ENCODE data around the gene DVL2. TPM values are rescaled to one million over a fixed set of nuclear protein-coding genes. Genes with fewer than 3 reads are reported as not detected.

DVL2 gene
- total and polyA plus RNA-seq, 2 of the 13 experiments (the other 11 are each of a cell fraction or from before 2014, with no cell fraction given), result 5.7 to 38.2 TPM

- TF ChIP-seq ZNF10 (CRISPR knock-in tag; IDR thresholded peaks at IDR 0.05; ENCODE audit: borderline replicate concordance, low read depth) (0 out of 2 replicates have a peak, but pooled peaks have one; percentile 75), ZBTB7A (CRISPR knock-in tag; IDR thresholded peaks at IDR 0.05) (peak; percentile 67; the same call in 1 of the 2 replicates), ARID4A (CRISPR knock-in tag; IDR thresholded peaks at IDR 0.05; ENCODE audit: borderline replicate concordance) (peak; percentile 87), IKZF5 (CRISPR knock-in tag; IDR thresholded peaks at IDR 0.05) (peak; percentile 82), ZNF761 (CRISPR knock-in tag; conservative IDR thresholded peaks at IDR 0.05) (no peak; the same call in 1 of the 2 replicates), ZNF724P (CRISPR knock-in tag; IDR thresholded peaks at IDR 0.05; ENCODE audit: borderline replicate concordance) (no peak), ZNF160 (CRISPR knock-in tag; IDR thresholded peaks at IDR 0.05) (no peak), ZNF235 (CRISPR knock-in tag; IDR thresholded peaks at IDR 0.05; ENCODE audit: borderline replicate concordance) (0 out of 2 replicates have a peak, but pooled peaks have one; percentile 70), IKZF4 (CRISPR knock-in tag; IDR thresholded peaks at IDR 0.05; ENCODE audit: borderline replicate concordance, low read depth, not compliant biosample characterization) (peak; percentile 93), KDM5A (IDR thresholded peaks at IDR 0.05; ENCODE audit: borderline replicate concordance, low read length) (peak; percentile 46; the same call in 1 of the 2 replicates), FOXA3 (CRISPR knock-in tag; IDR thresholded peaks at IDR 0.05) (peak; percentile 49), ARHGAP35 (CRISPR knock-in tag; IDR thresholded peaks at IDR 0.05; ENCODE audit: borderline replicate concordance) (peak; percentile 36; the same call in 1 of the 2 replicates), ZNF713 (CRISPR knock-in tag; IDR thresholded peaks at IDR 0.05) (no peak)
- TF ChIP-seq, protein P1, sequence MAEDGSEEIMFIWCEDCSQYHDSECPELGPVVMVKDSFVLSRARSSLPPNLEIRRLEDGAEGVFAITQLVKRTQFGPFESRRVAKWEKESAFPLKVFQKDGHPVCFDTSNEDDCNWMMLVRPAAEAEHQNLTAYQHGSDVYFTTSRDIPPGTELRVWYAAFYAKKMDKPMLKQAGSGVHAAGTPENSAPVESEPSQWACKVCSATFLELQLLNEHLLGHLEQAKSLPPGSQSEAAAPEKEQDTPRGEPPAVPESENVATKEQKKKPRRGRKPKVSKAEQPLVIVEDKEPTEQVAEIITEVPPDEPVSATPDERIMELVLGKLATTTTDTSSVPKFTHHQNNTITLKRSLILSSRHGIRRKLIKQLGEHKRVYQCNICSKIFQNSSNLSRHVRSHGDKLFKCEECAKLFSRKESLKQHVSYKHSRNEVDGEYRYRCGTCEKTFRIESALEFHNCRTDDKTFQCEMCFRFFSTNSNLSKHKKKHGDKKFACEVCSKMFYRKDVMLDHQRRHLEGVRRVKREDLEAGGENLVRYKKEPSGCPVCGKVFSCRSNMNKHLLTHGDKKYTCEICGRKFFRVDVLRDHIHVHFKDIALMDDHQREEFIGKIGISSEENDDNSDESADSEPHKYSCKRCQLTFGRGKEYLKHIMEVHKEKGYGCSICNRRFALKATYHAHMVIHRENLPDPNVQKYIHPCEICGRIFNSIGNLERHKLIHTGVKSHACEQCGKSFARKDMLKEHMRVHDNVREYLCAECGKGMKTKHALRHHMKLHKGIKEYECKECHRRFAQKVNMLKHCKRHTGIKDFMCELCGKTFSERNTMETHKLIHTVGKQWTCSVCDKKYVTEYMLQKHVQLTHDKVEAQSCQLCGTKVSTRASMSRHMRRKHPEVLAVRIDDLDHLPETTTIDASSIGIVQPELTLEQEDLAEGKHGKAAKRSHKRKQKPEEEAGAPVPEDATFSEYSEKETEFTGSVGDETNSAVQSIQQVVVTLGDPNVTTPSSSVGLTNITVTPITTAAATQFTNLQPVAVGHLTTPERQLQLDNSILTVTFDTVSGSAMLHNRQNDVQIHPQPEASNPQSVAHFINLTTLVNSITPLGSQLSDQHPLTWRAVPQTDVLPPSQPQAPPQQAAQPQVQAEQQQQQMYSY (CRISPR knock-in tag; IDR thresholded peaks at IDR 0.05), result peak; percentile 87
- TF ChIP-seq, protein P2, sequence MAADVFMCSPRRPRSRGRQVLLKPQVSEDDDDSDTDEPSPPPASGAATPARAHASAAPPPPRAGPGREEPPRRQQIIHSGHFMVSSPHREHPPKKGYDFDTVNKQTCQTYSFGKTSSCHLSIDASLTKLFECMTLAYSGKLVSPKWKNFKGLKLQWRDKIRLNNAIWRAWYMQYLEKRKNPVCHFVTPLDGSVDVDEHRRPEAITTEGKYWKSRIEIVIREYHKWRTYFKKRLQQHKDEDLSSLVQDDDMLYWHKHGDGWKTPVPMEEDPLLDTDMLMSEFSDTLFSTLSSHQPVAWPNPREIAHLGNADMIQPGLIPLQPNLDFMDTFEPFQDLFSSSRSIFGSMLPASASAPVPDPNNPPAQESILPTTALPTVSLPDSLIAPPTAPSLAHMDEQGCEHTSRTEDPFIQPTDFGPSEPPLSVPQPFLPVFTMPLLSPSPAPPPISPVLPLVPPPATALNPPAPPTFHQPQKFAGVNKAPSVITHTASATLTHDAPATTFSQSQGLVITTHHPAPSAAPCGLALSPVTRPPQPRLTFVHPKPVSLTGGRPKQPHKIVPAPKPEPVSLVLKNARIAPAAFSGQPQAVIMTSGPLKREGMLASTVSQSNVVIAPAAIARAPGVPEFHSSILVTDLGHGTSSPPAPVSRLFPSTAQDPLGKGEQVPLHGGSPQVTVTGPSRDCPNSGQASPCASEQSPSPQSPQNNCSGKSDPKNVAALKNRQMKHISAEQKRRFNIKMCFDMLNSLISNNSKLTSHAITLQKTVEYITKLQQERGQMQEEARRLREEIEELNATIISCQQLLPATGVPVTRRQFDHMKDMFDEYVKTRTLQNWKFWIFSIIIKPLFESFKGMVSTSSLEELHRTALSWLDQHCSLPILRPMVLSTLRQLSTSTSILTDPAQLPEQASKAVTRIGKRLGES (CRISPR knock-in tag; IDR thresholded peaks at IDR 0.05; ENCODE audit: borderline replicate concordance), result no peak
These were observed 14.3 kb downstream of the DVL2 start, which contains the start of the genes ACADVL and DLG4 (continued) for GRCh38 chr17:7219812-7220592.

All from HepG2 (cell line).